Neural cell (in vitro differentiated cells): ENCODE data around the gene SMIM14. TPM values are rescaled to one million over a fixed set of nuclear protein-coding genes. Genes with fewer than 3 reads are reported as not detected.
"Not testable (repeated sequence)": the region's sequence is repeated elsewhere in the genome, so short reads cannot be mapped to it uniquely, and the experiment has no call there.

ENCODE experiments used
- H2AFZ ChIP-seq: fragments of 200-600, 300-800 bp; sonication (generic), shearing (Covaris generic); 2 replicates; pipeline ENCODE4 v1.6.0; 2014; ENCODE audit warnings: low read depth, mild to moderate bottlenecking, antibody characterized with exemption, low read length, moderate library complexity
- H3F3A ChIP-seq: fragments of 200-600 bp; shearing (Covaris generic); 2 replicates; pipeline ENCODE4 v1.6.1; 2016; ENCODE audit warnings: mild to moderate bottlenecking, moderate library complexity, mixed read lengths, antibody characterized with exemption, low read length; ENCODE audit not compliant: insufficient read depth, poor library complexity, severe bottlenecking
- H3K27ac ChIP-seq: fragments of 200-600, 300-800 bp; sonication (generic), shearing (Covaris generic); 2 replicates; pipeline ENCODE4 v1.5.1; 2014; ENCODE audit warnings: mild to moderate bottlenecking, low read length, moderate library complexity
- H3K27me3 ChIP-seq: fragments of 300-800, 200-600 bp; sonication (generic), shearing (Covaris generic); 2 replicates; pipeline ENCODE4 v1.6.0; 2014; ENCODE audit warnings: mild to moderate bottlenecking, low read depth, low read length, moderate library complexity; ENCODE audit not compliant: insufficient read depth
- H3K36me3 ChIP-seq: fragments of 300-800, 200-600 bp; sonication (generic), shearing (Covaris generic); 2 replicates; pipeline ENCODE4 v1.5.1; 2014; ENCODE audit warnings: mild to moderate bottlenecking, antibody characterized with exemption, low read length, moderate library complexity; ENCODE audit not compliant: insufficient read depth
- H3K4me2 ChIP-seq: fragments of 300-800, 200-600 bp; sonication (generic), shearing (Covaris generic); 2 replicates; pipeline ENCODE4 v1.6.0; 2014; ENCODE audit warnings: mild to moderate bottlenecking, low read length
- H3K4me3 ChIP-seq: fragments of 300-800, 200-600 bp; sonication (generic), shearing (Covaris generic); 2 replicates; pipeline ENCODE4 v1.5.1; 2014; ENCODE audit warnings: mild to moderate bottlenecking, low read length, moderate library complexity
- H3K79me2 ChIP-seq: fragments of 200-600 bp; shearing (Covaris generic); replicated peaks from 2 replicates; pipeline ENCODE4 v1.6.0; 2014; ENCODE audit warnings: mild to moderate bottlenecking, low read length, moderate library complexity; ENCODE audit not compliant: insufficient read depth
- H3K9ac ChIP-seq: fragments of 300-800, 200-600 bp; sonication (generic), shearing (Covaris generic); 2 replicates; pipeline ENCODE4 v1.6.1; 2016; ENCODE audit warnings: mild to moderate bottlenecking, low read length, mixed read lengths
- H3K9me2 ChIP-seq: fragments of 200-600 bp; shearing (Covaris generic); 2 replicates; pipeline ENCODE4 v1.6.1; 2016; ENCODE audit warnings: mild to moderate bottlenecking, low read length, mixed read lengths; ENCODE audit not compliant: insufficient read depth
- H3K9me3 ChIP-seq: fragments of 200-600, 300-800 bp; sonication (generic), shearing (Covaris generic); 2 replicates; pipeline ENCODE4 v1.6.1; 2016; ENCODE audit warnings: mild to moderate bottlenecking, mixed run types, low read length, moderate library complexity, mixed read lengths
- H4K20me1 ChIP-seq: fragments of 200-600 bp; shearing (Covaris generic); 2 replicates; pipeline ENCODE4 v1.6.1; 2016; ENCODE audit warnings: mild to moderate bottlenecking, mixed run types; ENCODE audit not compliant: insufficient read depth
- CTCF ChIP-seq: fragments of 450-650 bp; IDR thresholded peaks from 2 replicates; pipeline ENCODE4 v1.5.1; 2014; ENCODE audit warnings: antibody characterized with exemption, mild to moderate bottlenecking, moderate library complexity; ENCODE audit not compliant: poor library complexity, severe bottlenecking
- EP300 ChIP-seq: fragments of 450-650 bp; conservative IDR thresholded peaks from 2 replicates; pipeline ENCODE4 v1.6.1; 2014; ENCODE audit warnings: antibody characterized with exemption, mild to moderate bottlenecking, moderate library complexity; ENCODE audit not compliant: poor library complexity, severe bottlenecking
- EZH2 ChIP-seq: fragments of 200-600, 300-800 bp; shearing (Covaris generic), sonication (generic); IDR thresholded peaks from 2 replicates; pipeline ENCODE4 v1.6.1; 2014; ENCODE audit warnings: antibody characterized with exemption, low read length, borderline replicate concordance, mild to moderate bottlenecking; ENCODE audit not compliant: insufficient read depth, poor library complexity, severe bottlenecking
- MXI1 ChIP-seq: fragments of 450-650 bp; conservative IDR thresholded peaks from 2 replicates; pipeline ENCODE4 v1.6.1; 2014; ENCODE audit warnings: antibody characterized with exemption, mild to moderate bottlenecking; ENCODE audit not compliant: poor library complexity, severe bottlenecking
- POLR2AphosphoS5 ChIP-seq: IDR thresholded peaks from 2 replicates; pipeline ENCODE4 v1.6.1; 2012
- RAD21 ChIP-seq: fragments of 450-650 bp; conservative IDR thresholded peaks from 2 replicates; pipeline ENCODE4 v1.6.1; 2014; ENCODE audit warnings: antibody characterized with exemption, mild to moderate bottlenecking, moderate library complexity
- REST ChIP-seq: IDR thresholded peaks from 2 replicates; pipeline ENCODE4 v1.6.1; 2012; ENCODE audit warnings: borderline replicate concordance
- SMC3 ChIP-seq: fragments of 450-650 bp; conservative IDR thresholded peaks from 2 replicates; pipeline ENCODE4 v1.6.1; 2014; ENCODE audit warnings: antibody characterized with exemption, mild to moderate bottlenecking, moderate library complexity; ENCODE audit not compliant: poor library complexity
- TAF1 ChIP-seq: IDR thresholded peaks from 2 replicates; pipeline ENCODE4 v1.6.1; 2012; ENCODE audit warnings: low read depth
- polyA plus RNA-seq: library from polyadenylated mRNA; depleted of rRNA; stranded (reverse); fragments of >200 nt; gene quantifications from 2 replicates; pipeline ENCODE4 v1.2.3, GENCODE V29; 2014

The SMIM14 gene
- polyA plus RNA-seq, 1 donor from 2014 or later, result 55.6 TPM

- no peaks in the 10 kb centered on the region for H3K27me3 ChIP-seq
- no peaks in the 10 kb centered on the region for H3K36me3 ChIP-seq
- H3K9ac ChIP-seq, result no peak overlapping the region
- no peak overlapping the region for H2AFZ ChIP-seq
- TF ChIP-seq CTCF, result no peak
- no peak for TF ChIP-seq TAF1
- no peak for TF ChIP-seq REST
- TF ChIP-seq EZH2, result no peak
- TF ChIP-seq POLR2AphosphoS5, result no peak
- TF ChIP-seq EP300, result no peak
- TF ChIP-seq MXI1, result no peak
- no peak for TF ChIP-seq SMC3
- no peak for TF ChIP-seq RAD21
- no peaks in the 10 kb centered on the region for H3K79me2 ChIP-seq
- H3K27ac ChIP-seq, result no peak overlapping the region
- no peak overlapping the region for H3K4me3 ChIP-seq
- H3K4me2 ChIP-seq, result no peak overlapping the region
- H3K9me2 ChIP-seq, result no peaks in the 10 kb centered on the region
- no peaks in the 10 kb centered on the region for H4K20me1 ChIP-seq
- H3F3A ChIP-seq, result no peaks in the 10 kb centered on the region
- no peaks in the 10 kb centered on the region for H3K9me3 ChIP-seq
Observed at GRCh38 chr4:39658756-39659155, 20.1 kb upstream of the SMIM14 start.

GRCh38 chr4:39657465-39657864, 18.8 kb upstream of the SMIM14 start:
- Histone ChIP-seq H3K79me2 (no peaks in the 10 kb centered on the region), H2AFZ (no peak overlapping the region), H3K36me3 (no peaks in the 10 kb centered on the region), H3K27me3 (no peaks in the 10 kb centered on the region), H3K9ac (no peak overlapping the region), H4K20me1 (no peaks in the 10 kb centered on the region), H3K4me2 (no peak overlapping the region), H3K9me2 (no peaks in the 10 kb centered on the region), H3F3A (no peaks in the 10 kb centered on the region), H3K27ac (no peak overlapping the region), H3K4me3 (no peak overlapping the region), H3K9me3 (no peaks in the 10 kb centered on the region)
- no peak for TF ChIP-seq EP300
- no peak for TF ChIP-seq SMC3
- no peak for TF ChIP-seq CTCF
- no peak for TF ChIP-seq MXI1
- no peak for TF ChIP-seq REST
- TF ChIP-seq POLR2AphosphoS5, result no peak
- TF ChIP-seq EZH2, result no peak
- no peak for TF ChIP-seq RAD21
- no peak for TF ChIP-seq TAF1

- H3K4me2 ChIP-seq, H3K79me2 ChIP-seq, H3K9ac ChIP-seq, H3K36me3 ChIP-seq, H4K20me1 ChIP-seq, H3K4me3 ChIP-seq, H3K9me3 ChIP-seq, H2AFZ ChIP-seq, H3F3A ChIP-seq, H3K9me2 ChIP-seq, H3K27me3 ChIP-seq, H3K27ac ChIP-seq: not testable (repeated sequence)
Observed at GRCh38 chr4:39656638-39657037, 18.0 kb upstream of the SMIM14 start.
